Endothelial cell (in vitro differentiated cells): ENCODE measurements around the gene USE1. TPM values are rescaled to one million over a fixed set of nuclear protein-coding genes. Genes with fewer than 3 reads are reported as not detected.
A peak's percentile ranks its signal among the peaks of the same experiment; 100 is the strongest.

Source experiments
- DNase-seq: peaks from one replicate; pipeline ENCODE4 v3.0.0; 2021; ENCODE audit warnings: low spot score
- H3K27ac Mint-ChIP-seq: one replicate; pipeline ENCODE4 v1.8.0; 2021; ENCODE audit warnings: mixed read lengths, inconsistent platforms; ENCODE audit not compliant: unreplicated experiment
- H3K27me3 Mint-ChIP-seq: one replicate; pipeline ENCODE4 v1.8.0; 2021; ENCODE audit warnings: mild to moderate bottlenecking, moderate library complexity, mixed read lengths, inconsistent platforms; ENCODE audit not compliant: unreplicated experiment
- H3K36me3 Mint-ChIP-seq: one replicate; pipeline ENCODE4 v1.8.0; 2021; ENCODE audit warnings: mild to moderate bottlenecking, low read depth, mixed read lengths, inconsistent platforms; ENCODE audit not compliant: unreplicated experiment
- H3K4me1 Mint-ChIP-seq: one replicate; pipeline ENCODE4 v1.8.0; 2021; ENCODE audit warnings: mild to moderate bottlenecking, mixed read lengths, inconsistent platforms; ENCODE audit not compliant: unreplicated experiment
- H3K4me3 Mint-ChIP-seq: one replicate; pipeline ENCODE4 v1.8.0; 2021; ENCODE audit warnings: mild to moderate bottlenecking, mixed read lengths, inconsistent platforms; ENCODE audit not compliant: unreplicated experiment
- H3K9me3 Mint-ChIP-seq: one replicate; pipeline ENCODE4 v1.8.0; 2021; ENCODE audit warnings: mixed read lengths, inconsistent platforms; ENCODE audit not compliant: unreplicated experiment
- total RNA-seq: library from RNA; stranded (reverse); fragmentation: NEBNext Ultra II Directional; extraction: Animal tissue kit (Norgen Biotek cat#: 25700); gene quantifications from one replicate; pipeline ENCODE4 v1.2.1, GENCODE V29; 2021; ENCODE audit not compliant: unreplicated experiment
- TF ChIP-seq, protein P1 (sequence below): fragments of 200-600 bp; sonication (generic); IDR thresholded peaks from one replicate; pipeline ENCODE4 v1.5.0; 2021; ENCODE audit warnings: antibody characterized with exemption; ENCODE audit not compliant: unreplicated experiment

Gene USE1
- total RNA-seq, 1 donor from 2014 or later = 13.0 TPM

DNA sequence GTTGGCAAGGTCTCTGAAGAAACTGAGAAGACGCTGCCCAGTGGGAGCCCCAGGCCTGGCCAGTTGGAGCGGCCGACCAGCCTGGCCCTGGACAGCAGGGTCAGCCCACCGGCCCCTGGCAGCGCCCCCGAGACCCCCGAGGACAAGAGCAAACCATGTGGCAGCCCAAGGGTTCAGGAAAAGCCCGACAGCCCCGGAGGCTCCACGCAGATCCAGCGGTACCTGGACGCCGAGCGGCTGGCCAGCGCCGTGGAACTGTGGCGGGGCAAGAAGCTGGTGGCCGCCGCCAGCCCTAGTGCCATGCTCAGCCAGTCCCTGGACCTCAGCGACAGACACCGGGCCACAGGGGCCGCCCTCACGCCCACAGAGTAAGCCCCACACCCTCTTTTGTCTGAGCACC is 20.1 kb upstream of the USE1 start:
- no peak overlapping the region for H3K4me3 Mint-ChIP-seq
- DNase-seq = no peak
- TF ChIP-seq, protein P1, sequence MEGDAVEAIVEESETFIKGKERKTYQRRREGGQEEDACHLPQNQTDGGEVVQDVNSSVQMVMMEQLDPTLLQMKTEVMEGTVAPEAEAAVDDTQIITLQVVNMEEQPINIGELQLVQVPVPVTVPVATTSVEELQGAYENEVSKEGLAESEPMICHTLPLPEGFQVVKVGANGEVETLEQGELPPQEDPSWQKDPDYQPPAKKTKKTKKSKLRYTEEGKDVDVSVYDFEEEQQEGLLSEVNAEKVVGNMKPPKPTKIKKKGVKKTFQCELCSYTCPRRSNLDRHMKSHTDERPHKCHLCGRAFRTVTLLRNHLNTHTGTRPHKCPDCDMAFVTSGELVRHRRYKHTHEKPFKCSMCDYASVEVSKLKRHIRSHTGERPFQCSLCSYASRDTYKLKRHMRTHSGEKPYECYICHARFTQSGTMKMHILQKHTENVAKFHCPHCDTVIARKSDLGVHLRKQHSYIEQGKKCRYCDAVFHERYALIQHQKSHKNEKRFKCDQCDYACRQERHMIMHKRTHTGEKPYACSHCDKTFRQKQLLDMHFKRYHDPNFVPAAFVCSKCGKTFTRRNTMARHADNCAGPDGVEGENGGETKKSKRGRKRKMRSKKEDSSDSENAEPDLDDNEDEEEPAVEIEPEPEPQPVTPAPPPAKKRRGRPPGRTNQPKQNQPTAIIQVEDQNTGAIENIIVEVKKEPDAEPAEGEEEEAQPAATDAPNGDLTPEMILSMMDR = no peak
- peaks cover 8% of the 10 kb centered on the region for H3K27me3 Mint-ChIP-seq
- no peaks in the 10 kb centered on the region for H3K9me3 Mint-ChIP-seq
- no peak overlapping the region for H3K27ac Mint-ChIP-seq
- no peaks in the 10 kb centered on the region for H3K4me1 Mint-ChIP-seq
- peaks cover 35% of the 10 kb centered on the region for H3K36me3 Mint-ChIP-seq

DNA sequence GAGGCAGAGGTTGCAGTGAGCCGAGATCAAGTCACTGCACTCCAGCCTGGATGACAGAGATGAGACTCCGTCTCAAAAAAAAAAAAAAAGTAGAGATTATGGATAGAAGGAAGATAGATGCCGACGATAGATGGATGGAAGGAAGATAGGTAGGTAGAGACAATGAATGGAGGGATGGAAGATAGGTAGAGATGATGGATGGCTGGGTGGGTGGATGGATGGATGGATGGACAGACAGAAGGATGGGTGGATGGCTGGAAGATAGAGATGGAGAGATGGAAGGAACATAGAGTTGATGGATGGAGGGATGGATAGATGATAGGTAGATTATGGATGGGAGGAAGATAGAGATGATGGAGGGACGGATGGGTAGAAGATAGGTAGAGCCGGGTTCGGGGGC is 18.5 kb upstream of the USE1 start:
- Mint-ChIP-seq H3K27me3 (peaks cover 6% of the 10 kb centered on the region), H3K4me1 (no peaks in the 10 kb centered on the region), H3K27ac (no peak overlapping the region), H3K36me3 (peaks cover 41% of the 10 kb centered on the region), H3K9me3 (no peaks in the 10 kb centered on the region), H3K4me3 (peak overlapping the region; percentile 32)
- TF ChIP-seq, protein P1 = no peak
- DNase-seq = no peak

DNA sequence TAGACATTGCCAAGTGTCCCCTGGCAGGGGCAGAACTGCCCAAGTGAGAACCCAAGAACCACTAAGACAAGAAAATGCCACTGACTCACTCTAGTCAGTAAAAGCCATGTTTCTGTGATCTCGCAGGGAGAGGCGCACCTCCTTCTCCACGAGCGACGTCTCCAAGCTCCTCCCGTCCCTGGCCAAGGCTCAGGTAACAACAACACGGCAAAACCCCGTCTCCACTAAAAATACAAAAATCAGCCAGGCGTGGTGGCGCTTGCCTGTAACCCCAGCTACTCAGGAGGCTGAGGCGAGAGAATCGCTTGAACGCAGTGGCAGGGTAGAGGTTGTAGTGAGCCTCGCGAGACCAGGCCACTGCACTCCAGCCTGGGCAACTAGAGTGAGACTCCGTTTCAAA is 17.5 kb upstream of the USE1 start:
- Mint-ChIP-seq H3K4me3 (no peak overlapping the region), H3K9me3 (no peaks in the 10 kb centered on the region), H3K36me3 (peaks cover 52% of the 10 kb centered on the region), H3K4me1 (no peaks in the 10 kb centered on the region), H3K27me3 (peaks cover 6% of the 10 kb centered on the region), H3K27ac (no peak overlapping the region)
- no peak for DNase-seq
- TF ChIP-seq, protein P1 = no peak

DNA sequence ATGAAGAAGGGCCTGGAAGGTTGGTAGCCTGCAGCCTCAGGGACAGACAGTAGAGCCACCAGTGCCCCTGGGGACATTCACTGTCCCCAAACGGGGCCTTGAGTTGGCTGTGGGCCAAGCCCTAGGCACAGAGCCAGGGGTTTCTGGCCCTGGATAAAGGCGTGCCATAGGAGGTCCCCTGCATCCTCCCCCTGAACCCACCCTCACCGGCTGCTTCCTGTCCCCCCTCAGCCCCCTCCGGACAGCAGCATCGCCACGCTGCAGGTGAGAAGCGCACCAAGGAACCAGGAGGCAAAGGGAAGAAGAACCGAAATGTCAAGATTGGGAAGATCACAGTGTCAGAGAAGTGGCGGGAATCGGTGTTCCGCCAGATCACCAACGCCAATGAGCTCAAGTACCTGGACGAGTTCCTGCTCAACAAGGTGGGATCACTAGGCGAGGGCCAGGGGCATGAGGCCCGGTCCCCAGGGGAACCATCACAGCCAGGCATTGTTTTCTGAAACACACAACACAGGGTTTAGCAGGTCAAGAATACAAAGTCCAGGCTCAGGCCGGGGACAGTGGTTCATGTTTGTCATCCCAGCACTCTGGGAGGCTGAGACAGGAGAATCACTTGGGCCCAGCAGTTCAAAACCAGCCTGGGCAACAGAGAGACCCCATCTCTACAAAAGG is 14.6 kb upstream of the USE1 start:
- TF ChIP-seq, protein P1 = no peak
- Mint-ChIP-seq H3K27me3 (peaks cover 12% of the 10 kb centered on the region), H3K9me3 (no peaks in the 10 kb centered on the region), H3K4me3 (no peak overlapping the region), H3K27ac (no peak overlapping the region), H3K36me3 (peaks cover 51% of the 10 kb centered on the region), H3K4me1 (no peaks in the 10 kb centered on the region)
- DNase-seq = no peak

DNA sequence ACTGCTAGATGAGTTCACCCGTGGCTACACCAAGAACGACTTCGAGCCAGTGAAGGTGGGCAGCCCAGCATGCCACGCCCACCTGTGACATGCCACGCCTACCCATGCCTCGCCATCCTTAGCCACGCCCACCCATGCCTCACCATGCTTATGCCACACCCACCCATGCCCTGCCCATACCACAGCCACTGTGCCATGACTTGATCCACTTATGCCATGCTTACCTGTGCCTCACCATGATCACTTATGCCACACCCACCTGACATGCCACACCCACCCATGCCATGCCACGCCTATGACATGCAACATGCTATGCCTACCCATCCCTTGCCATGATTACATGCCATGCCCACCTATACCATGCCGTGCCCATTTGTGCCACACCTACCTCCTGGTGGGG is 12.9 kb upstream of the USE1 start:
- Mint-ChIP-seq H3K27me3 (peaks cover 9% of the 10 kb centered on the region), H3K9me3 (no peaks in the 10 kb centered on the region), H3K27ac (no peak overlapping the region), H3K4me3 (peak overlapping the region; percentile 17), H3K36me3 (peaks cover 41% of the 10 kb centered on the region), H3K4me1 (no peaks in the 10 kb centered on the region)
- no peak for DNase-seq
- TF ChIP-seq, protein P1 = no peak
